Progenitor cell of endocrine pancreas (in vitro differentiated cells): Measurements from ENCODE around the gene PGPEP1. TPM values are rescaled to one million over a fixed set of nuclear protein-coding genes. Genes with fewer than 3 reads are reported as not detected.

Source experiments
- DNase-seq: peaks from one replicate; pipeline ENCODE4 v3.0.0; 2021; ENCODE audit warnings: low spot score; ENCODE audit not compliant: unreplicated experiment
- H3K27ac Mint-ChIP-seq: 2 replicates; pipeline ENCODE4 v1.8.0; 2021; ENCODE audit warnings: mild to moderate bottlenecking, moderate library complexity, mixed read lengths
- H3K27me3 Mint-ChIP-seq: 2 replicates; pipeline ENCODE4 v1.8.0; 2021; ENCODE audit warnings: mixed read lengths
- H3K36me3 Mint-ChIP-seq: 2 replicates; pipeline ENCODE4 v1.8.0; 2022; ENCODE audit warnings: mixed read lengths; ENCODE audit not compliant: insufficient read depth
- H3K4me1 Mint-ChIP-seq: 2 replicates; pipeline ENCODE4 v1.8.0; 2021; ENCODE audit warnings: low read depth, mixed read lengths
- H3K4me3 Mint-ChIP-seq: 2 replicates; pipeline ENCODE4 v1.8.0; 2021; ENCODE audit warnings: low read depth, mild to moderate bottlenecking, moderate library complexity, mixed read lengths
- H3K9me3 Mint-ChIP-seq: 2 replicates; pipeline ENCODE4 v1.8.0; 2021; ENCODE audit warnings: low read depth, mixed read lengths
- total RNA-seq: library from RNA; stranded (reverse); gene quantifications from 2 replicates; pipeline ENCODE4 v1.2.1, GENCODE V29; 2021
- TF ChIP-seq, protein P1 (sequence below): fragments of 200-600 bp; sonication (generic); IDR thresholded peaks from one replicate; pipeline ENCODE4 v1.5.0; 2021; ENCODE audit warnings: antibody characterized with exemption, mild to moderate bottlenecking; ENCODE audit not compliant: unreplicated experiment

Gene PGPEP1
- total RNA-seq, 1 donor from 2014 or later = 51.3 TPM

DNA sequence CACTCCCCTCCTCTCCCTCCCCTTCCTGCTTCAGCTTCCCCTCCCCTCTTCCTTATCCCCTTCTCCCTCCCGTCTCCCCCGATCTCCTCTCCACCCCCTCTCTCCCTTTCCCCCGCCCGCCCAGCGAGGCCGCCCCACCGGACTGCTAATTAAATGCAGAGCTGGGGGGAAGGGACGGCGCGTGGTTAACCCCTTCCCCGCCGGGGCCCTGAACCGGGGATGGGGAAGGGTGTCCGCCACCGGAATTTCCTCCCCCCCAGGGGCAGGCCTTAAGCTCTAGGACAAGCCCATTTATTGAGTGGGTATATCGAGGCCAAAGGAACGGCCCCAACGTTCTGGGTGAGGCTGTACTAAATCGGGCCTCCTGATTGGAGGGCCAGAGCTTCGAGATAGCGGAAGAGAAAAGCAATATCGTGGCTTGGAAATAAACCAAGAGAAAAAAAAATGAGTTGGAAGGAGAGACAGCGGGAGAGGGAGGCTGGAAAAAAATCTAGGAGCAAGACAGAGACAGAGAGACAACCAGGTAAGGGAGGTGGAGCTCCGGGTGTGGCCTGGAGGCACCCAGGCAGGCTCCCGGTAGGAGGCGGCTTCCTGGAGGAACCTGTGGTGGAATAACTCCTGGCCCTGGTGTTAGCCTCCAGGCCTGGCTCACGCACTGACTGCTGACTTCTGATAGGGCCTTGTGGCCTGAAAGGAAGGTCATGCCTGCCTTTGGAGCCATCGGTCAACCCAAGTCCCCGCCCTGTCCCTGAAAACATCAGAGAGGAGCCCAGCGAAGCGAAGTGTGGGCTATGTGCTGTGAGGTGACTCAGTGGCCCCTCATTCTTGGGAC is 47.4 kb upstream of the PGPEP1 start:
- Mint-ChIP-seq H3K4me1 (peaks cover 13% of the 10 kb centered on the region), H3K9me3 (no peaks in the 10 kb centered on the region), H3K4me3 (peak overlapping the region; percentile 82), H3K27ac (peak overlapping the region; percentile 94), H3K27me3 (no peaks in the 10 kb centered on the region), H3K36me3 (no peaks in the 10 kb centered on the region)
- TF ChIP-seq, protein P1, sequence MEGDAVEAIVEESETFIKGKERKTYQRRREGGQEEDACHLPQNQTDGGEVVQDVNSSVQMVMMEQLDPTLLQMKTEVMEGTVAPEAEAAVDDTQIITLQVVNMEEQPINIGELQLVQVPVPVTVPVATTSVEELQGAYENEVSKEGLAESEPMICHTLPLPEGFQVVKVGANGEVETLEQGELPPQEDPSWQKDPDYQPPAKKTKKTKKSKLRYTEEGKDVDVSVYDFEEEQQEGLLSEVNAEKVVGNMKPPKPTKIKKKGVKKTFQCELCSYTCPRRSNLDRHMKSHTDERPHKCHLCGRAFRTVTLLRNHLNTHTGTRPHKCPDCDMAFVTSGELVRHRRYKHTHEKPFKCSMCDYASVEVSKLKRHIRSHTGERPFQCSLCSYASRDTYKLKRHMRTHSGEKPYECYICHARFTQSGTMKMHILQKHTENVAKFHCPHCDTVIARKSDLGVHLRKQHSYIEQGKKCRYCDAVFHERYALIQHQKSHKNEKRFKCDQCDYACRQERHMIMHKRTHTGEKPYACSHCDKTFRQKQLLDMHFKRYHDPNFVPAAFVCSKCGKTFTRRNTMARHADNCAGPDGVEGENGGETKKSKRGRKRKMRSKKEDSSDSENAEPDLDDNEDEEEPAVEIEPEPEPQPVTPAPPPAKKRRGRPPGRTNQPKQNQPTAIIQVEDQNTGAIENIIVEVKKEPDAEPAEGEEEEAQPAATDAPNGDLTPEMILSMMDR = no peak
- DNase-seq = no peak

DNA sequence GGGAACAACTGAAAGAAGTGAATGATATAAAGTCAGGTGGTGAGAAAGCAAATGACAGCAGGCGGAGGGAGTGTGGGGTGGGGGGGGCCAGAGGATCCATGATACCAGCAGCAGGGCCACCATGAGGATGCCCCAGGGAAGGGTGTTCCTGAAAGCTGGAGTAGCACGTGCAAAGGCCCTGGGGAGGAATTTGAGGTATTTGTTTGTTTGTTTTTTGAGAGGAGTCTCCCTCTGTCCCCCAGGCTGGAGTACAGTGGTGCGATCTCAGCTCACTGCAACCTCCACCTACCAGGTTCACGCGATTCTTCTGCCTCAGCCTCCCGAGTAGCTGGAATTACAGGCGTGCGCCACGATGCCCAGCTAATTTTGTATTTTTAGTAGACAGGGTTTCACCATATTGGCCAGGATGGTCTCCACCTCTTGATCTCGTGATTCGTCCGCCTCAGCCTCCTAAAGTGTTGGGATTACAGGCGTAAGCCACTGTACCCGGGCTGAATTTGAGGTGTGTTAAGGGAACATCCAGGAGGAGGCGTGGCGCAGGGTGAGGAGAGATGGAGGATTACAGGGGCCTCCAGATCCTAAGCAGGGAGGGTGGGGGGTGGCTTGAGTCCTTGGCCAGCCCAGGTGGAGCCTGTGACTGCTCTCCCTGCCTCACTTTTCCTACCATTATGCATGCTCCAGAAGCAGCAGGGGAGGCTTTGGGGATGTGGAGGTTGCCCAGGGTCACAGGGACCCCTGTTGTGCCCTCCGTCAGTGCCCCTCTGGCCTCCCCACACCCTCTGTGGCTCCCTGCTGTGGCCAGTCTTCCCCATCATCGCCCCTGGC is 46.5 kb upstream of the PGPEP1 start:
- Mint-ChIP-seq H3K4me1 (peaks cover 11% of the 10 kb centered on the region), H3K4me3 (peak overlapping the region; percentile 82)
- no peak for DNase-seq

DNA sequence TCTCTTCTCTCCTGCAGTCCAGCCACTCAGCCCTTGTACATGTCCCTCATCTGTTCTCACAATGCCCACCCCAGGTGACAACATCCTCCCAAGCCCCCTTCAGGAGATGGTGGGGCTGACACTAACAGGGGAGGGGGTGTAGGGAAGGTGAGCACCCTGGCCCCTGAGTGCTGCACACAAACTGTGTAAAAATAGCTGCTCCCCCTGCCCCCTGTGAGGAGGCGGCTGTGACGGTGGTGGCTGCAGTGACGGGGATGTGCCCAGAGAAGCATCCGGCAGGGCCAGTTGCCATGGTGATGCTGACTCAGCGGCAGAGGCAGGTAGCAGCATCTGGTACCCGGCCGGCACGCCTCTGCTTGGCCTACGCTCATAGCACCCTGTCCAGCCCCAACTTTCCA is 45.9 kb upstream of the PGPEP1 start:
- TF ChIP-seq, protein P1 = no peak
- Mint-ChIP-seq H3K36me3 (no peaks in the 10 kb centered on the region), H3K4me1 (peaks cover 11% of the 10 kb centered on the region), H3K9me3 (no peaks in the 10 kb centered on the region), H3K4me3 (no peak overlapping the region), H3K27ac (no peak overlapping the region), H3K27me3 (no peaks in the 10 kb centered on the region)
- no peak for DNase-seq

More for the DNA sequence above, 46.5 kb upstream of the PGPEP1 start:
- TF ChIP-seq, protein P1 = no peak
- no peaks in the 10 kb centered on the region for H3K27me3 Mint-ChIP-seq
- H3K27ac Mint-ChIP-seq = peak overlapping the region; percentile 20
- no peaks in the 10 kb centered on the region for H3K9me3 Mint-ChIP-seq
- no peaks in the 10 kb centered on the region for H3K36me3 Mint-ChIP-seq

DNA sequence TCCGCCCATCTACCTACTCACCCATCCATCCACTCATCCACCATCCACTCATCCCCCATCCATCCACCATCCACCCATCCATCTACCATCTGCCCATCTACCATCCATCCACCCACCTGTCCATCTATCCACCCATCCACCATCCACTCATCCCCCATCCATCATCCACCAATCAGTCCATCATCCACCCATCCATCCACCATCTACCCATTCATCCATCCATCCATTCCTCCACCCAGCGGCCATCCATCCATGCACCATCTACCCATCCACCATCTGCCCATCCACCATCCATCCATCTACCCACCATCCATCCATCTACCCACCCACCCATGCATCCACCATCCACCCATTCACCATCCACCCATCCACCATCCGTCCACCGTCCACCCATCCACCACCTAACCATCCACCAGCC is 45.4 kb upstream of the PGPEP1 start:
- H3K36me3 Mint-ChIP-seq = no peaks in the 10 kb centered on the region
- no peaks in the 10 kb centered on the region for H3K9me3 Mint-ChIP-seq
- H3K4me1 Mint-ChIP-seq = peaks cover 8% of the 10 kb centered on the region
- H3K27me3 Mint-ChIP-seq = no peaks in the 10 kb centered on the region
- DNase-seq = no peak
- TF ChIP-seq, protein P1 = no peak
- no peak overlapping the region for H3K27ac Mint-ChIP-seq
- no peak overlapping the region for H3K4me3 Mint-ChIP-seq

DNA sequence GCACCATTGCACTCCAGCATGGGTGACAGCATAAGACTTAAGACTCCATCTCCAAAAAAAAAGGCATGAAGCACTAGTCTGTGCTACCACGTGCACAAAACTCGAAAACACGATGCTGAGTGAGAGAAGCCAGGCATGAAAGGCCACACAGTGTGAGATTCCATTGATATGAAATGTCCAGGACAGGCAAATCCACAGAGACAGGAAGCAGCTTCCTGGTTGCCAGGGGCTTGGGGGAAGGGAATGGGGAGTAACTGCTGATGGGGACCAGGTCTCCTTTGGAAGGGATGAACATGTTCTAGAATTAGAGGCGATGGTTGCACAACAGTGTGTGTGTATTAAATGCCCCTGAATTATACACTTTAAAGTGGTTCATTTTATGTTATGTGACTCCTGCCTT is 43.1 kb upstream of the PGPEP1 start:
- Mint-ChIP-seq H3K9me3 (no peaks in the 10 kb centered on the region), H3K27ac (no peak overlapping the region), H3K4me1 (peaks cover 6% of the 10 kb centered on the region), H3K36me3 (no peaks in the 10 kb centered on the region), H3K27me3 (no peaks in the 10 kb centered on the region), H3K4me3 (no peak overlapping the region)
- TF ChIP-seq, protein P1 = no peak
- no peak for DNase-seq
